Cardiac fibroblast (primary cell): ENCODE measurements around the gene GAMT.

Experiments used
- DNase-seq, 2 donors: peaks; one replicate each; pipeline versions ENCODE4 v3.0.0 to v3.0.0-alpha.2; 2010; ENCODE audit warnings: low read depth in 2 of 2
- H3K4me3 ChIP-seq, 2 donors: replicated peaks in 1 of 2; 1 replicate in 1 of 2; 2 replicates in 1 of 2; pipeline ENCODE4 v1.5.1; 2011; ENCODE audit warnings: low read depth in 2 of 2, low read length in 2 of 2, mild to moderate bottlenecking in 2 of 2, moderate library complexity in 1 of 2
- CTCF ChIP-seq: IDR thresholded peaks from one replicate; pipeline ENCODE4 v1.5.1; 2011; ENCODE audit warnings: low read depth, mild to moderate bottlenecking, low read length, inconsistent platforms

Gene GAMT

GRCh38 chr19:1399079-1399478, 2.3 kb downstream of the GAMT start:
- H3K4me3 ChIP-seq: no peak overlapping the region
- TF ChIP-seq CTCF: no peak
- DNase-seq: no peak

GRCh38 chr19:1397838-1398237, 3.5 kb downstream of the GAMT start:
- H3K4me3 ChIP-seq: no peak overlapping the region
- TF ChIP-seq CTCF: no peak
- DNase-seq: no peak

- DNase-seq: no peak
- no peak for TF ChIP-seq CTCF
- H3K4me3 ChIP-seq: no peak overlapping the region
These were observed 4.3 kb downstream of the GAMT start for GRCh38 chr19:1396768-1397679.

GRCh38 chr19:1396019-1396767, 5.1 kb downstream of the GAMT start:
- no peak for DNase-seq
- no peak for TF ChIP-seq CTCF
- H3K4me3 ChIP-seq: no peak overlapping the region

- TF ChIP-seq CTCF: no peak
- no peak overlapping the region for H3K4me3 ChIP-seq
- DNase-seq: no peak
These were observed 5.9 kb downstream of the GAMT start for GRCh38 chr19:1395194-1396018.

GRCh38 chr19:1394252-1395193, 6.8 kb downstream of the GAMT start:
- no peak for TF ChIP-seq CTCF
- H3K4me3 ChIP-seq: no peak overlapping the region
- DNase-seq: no peak
